DND-41 (cell line): ENCODE data around the gene MCUR1.

Experiments used
- CTCF ChIP-seq: IDR thresholded peaks from 2 replicates; pipeline ENCODE4 v1.5.1; 2012; ENCODE audit warnings: borderline replicate concordance, low read length, moderate library complexity, mild to moderate bottlenecking; ENCODE audit not compliant: poor library complexity, severe bottlenecking; ENCODE audit errors: extremely low read depth
- EZH2 ChIP-seq: IDR thresholded peaks from 3 replicates; pipeline ENCODE4 v1.6.1; 2012; ENCODE audit warnings: borderline replicate concordance, low read depth, mild to moderate bottlenecking, moderate library complexity, low read length, inconsistent platforms; ENCODE audit not compliant: severe bottlenecking

GRCh38 chr6:13769034-13769654 lies 45.2 kb downstream of the MCUR1 start:
- no peak for TF ChIP-seq EZH2
- no peak for TF ChIP-seq CTCF
